Measurements from ENCODE around the gene GPRC5A. TPM values are rescaled to one million over a fixed set of nuclear protein-coding genes. Genes with fewer than 3 reads are reported as not detected.

The GPRC5A gene
- total RNA-seq, 1 donor from 2014 or later: 27.3 TPM

- no peak overlapping the region for H3K27ac Mint-ChIP-seq (ENCODE audit: unreplicated experiment)
- no peak for DNase-seq (ENCODE audit: extremely low spot score, unreplicated experiment)
- no peaks in the 10 kb centered on the region for H3K27me3 Mint-ChIP-seq (ENCODE audit: unreplicated experiment)
- H3K4me1 Mint-ChIP-seq (ENCODE audit: unreplicated experiment): peaks cover 25% of the 10 kb centered on the region
- H3K9me3 Mint-ChIP-seq (ENCODE audit: unreplicated experiment): no peaks in the 10 kb centered on the region
- no peak for TF ChIP-seq CTCF (IDR thresholded peaks at IDR 0.05)
- no peak overlapping the region for H3K4me3 Mint-ChIP-seq (ENCODE audit: unreplicated experiment)
- no peaks in the 10 kb centered on the region for H3K36me3 Mint-ChIP-seq (ENCODE audit: unreplicated experiment)
These were observed 27.5 kb downstream of the GPRC5A start for GRCh38 chr12:12918781-12919389.

GRCh38 chr12:12919666-12920435 lies 28.5 kb downstream of the GPRC5A start:
- Mint-ChIP-seq H3K27ac (ENCODE audit: unreplicated experiment) (no peak overlapping the region), H3K4me1 (ENCODE audit: unreplicated experiment) (peaks cover 27% of the 10 kb centered on the region)

GRCh38 chr12:12922191-12922616 lies 30.8 kb downstream of the GPRC5A start:
- TF ChIP-seq CTCF (IDR thresholded peaks at IDR 0.05): no peak
- Mint-ChIP-seq H3K4me3 (ENCODE audit: unreplicated experiment) (no peak overlapping the region), H3K27ac (ENCODE audit: unreplicated experiment) (peak overlapping the region; percentile 63), H3K4me1 (ENCODE audit: unreplicated experiment) (peaks cover 42% of the 10 kb centered on the region), H3K27me3 (ENCODE audit: unreplicated experiment) (no peaks in the 10 kb centered on the region), H3K36me3 (ENCODE audit: unreplicated experiment) (no peaks in the 10 kb centered on the region), H3K9me3 (ENCODE audit: unreplicated experiment) (no peaks in the 10 kb centered on the region)
- DNase-seq (ENCODE audit: extremely low spot score, unreplicated experiment): no peak

More at GRCh38 chr12:12919666-12920435, 28.5 kb downstream of the GPRC5A start:
- TF ChIP-seq CTCF (IDR thresholded peaks at IDR 0.05): no peak
- DNase-seq (ENCODE audit: extremely low spot score, unreplicated experiment): no peak
- Mint-ChIP-seq H3K36me3 (ENCODE audit: unreplicated experiment) (no peaks in the 10 kb centered on the region), H3K4me3 (ENCODE audit: unreplicated experiment) (no peak overlapping the region), H3K9me3 (ENCODE audit: unreplicated experiment) (no peaks in the 10 kb centered on the region), H3K27me3 (ENCODE audit: unreplicated experiment) (no peaks in the 10 kb centered on the region)

- H3K9me3 Mint-ChIP-seq (ENCODE audit: unreplicated experiment): no peaks in the 10 kb centered on the region
- H3K27ac Mint-ChIP-seq (ENCODE audit: unreplicated experiment): no peak overlapping the region
- H3K36me3 Mint-ChIP-seq (ENCODE audit: unreplicated experiment): no peaks in the 10 kb centered on the region
- DNase-seq (ENCODE audit: extremely low spot score, unreplicated experiment): no peak
- peaks cover 40% of the 10 kb centered on the region for H3K4me1 Mint-ChIP-seq (ENCODE audit: unreplicated experiment)
- H3K27me3 Mint-ChIP-seq (ENCODE audit: unreplicated experiment): no peaks in the 10 kb centered on the region
- no peak overlapping the region for H3K4me3 Mint-ChIP-seq (ENCODE audit: unreplicated experiment)
- no peak for TF ChIP-seq CTCF (IDR thresholded peaks at IDR 0.05)
These were observed 31.6 kb downstream of the GPRC5A start for GRCh38 chr12:12922978-12923377.

GRCh38 chr12:12924169-12924568 lies 32.8 kb downstream of the GPRC5A start:
- peak overlapping the region; percentile 94 for H3K27ac Mint-ChIP-seq (ENCODE audit: unreplicated experiment)
- H3K27me3 Mint-ChIP-seq (ENCODE audit: unreplicated experiment): no peaks in the 10 kb centered on the region
- no peak for TF ChIP-seq CTCF (IDR thresholded peaks at IDR 0.05)
- no peak overlapping the region for H3K4me3 Mint-ChIP-seq (ENCODE audit: unreplicated experiment)
- H3K9me3 Mint-ChIP-seq (ENCODE audit: unreplicated experiment): no peaks in the 10 kb centered on the region
- DNase-seq (ENCODE audit: extremely low spot score, unreplicated experiment): no peak
- no peaks in the 10 kb centered on the region for H3K36me3 Mint-ChIP-seq (ENCODE audit: unreplicated experiment)
- H3K4me1 Mint-ChIP-seq (ENCODE audit: unreplicated experiment): peaks cover 40% of the 10 kb centered on the region

Measured in osteocyte (in vitro differentiated cells).